Panc1 (cell line): ENCODE data around the gene HNRNPH2. TPM values are rescaled to one million over a fixed set of nuclear protein-coding genes. Genes with fewer than 3 reads are reported as not detected.

Source experiments
- ATAC-seq: fragments of 200-7000 bp; cut with Tn5 transposase; 2 replicates; pipeline ENCODE4 v1.9.1; 2020; ENCODE audit warnings: mild to moderate bottlenecking, moderate library complexity
- BruUV-seq: library from RNA; stranded (reverse); fragments of 400-500 nt; replicated peaks from 2 replicates; lab custom pipeline; 2021; lab: Mats Ljungman, UMichigan
- CTCF ChIA-PET: fragments of 300-600 bp; sonication (Branson Sonifier 250); formaldehyde crosslinking; loops from one replicate; lab custom pipeline; 2022; ENCODE audit warnings: antibody characterized with exemption; lab: Charles Lee
- POLR2A ChIA-PET: fragments of 300-600 bp; sonication (Branson Sonifier 250); formaldehyde crosslinking; loops from one replicate; lab custom pipeline; 2022; ENCODE audit warnings: antibody characterized with exemption; lab: Charles Lee
- DNase-seq: peaks from one replicate; pipeline ENCODE4 v3.0.0-alpha.2; 2010; ENCODE audit warnings: low read depth, low spot score
- H3K27ac ChIP-seq: 2 replicates; pipeline ENCODE4 v1.5.1; 2011; ENCODE audit warnings: mild to moderate bottlenecking, low read length, inconsistent platforms
- H3K27me3 ChIP-seq: fragments of 200-500 bp; sonication (Bioruptor generic); 2 replicates; pipeline ENCODE4 v1.6.0; 2014; ENCODE audit warnings: low read length, inconsistent platforms; ENCODE audit not compliant: control insufficient read depth, insufficient read depth
- H3K36me3 ChIP-seq: fragments of 200-500 bp; sonication (Bioruptor generic); 2 replicates; pipeline ENCODE4 v1.5.1; 2014; ENCODE audit warnings: inconsistent platforms, mild to moderate bottlenecking, low read length, moderate library complexity; ENCODE audit not compliant: control insufficient read depth, insufficient read depth
- H3K4me1 ChIP-seq: 2 replicates; pipeline ENCODE4 v1.5.1; 2011; ENCODE audit warnings: inconsistent platforms, mild to moderate bottlenecking, low read length, moderate library complexity; ENCODE audit not compliant: control insufficient read depth, insufficient read depth
- H3K4me3 ChIP-seq, 2 experiments: 2 replicates each; pipeline ENCODE4 v1.5.1; 2011 to 2012; ENCODE audit warnings: low read depth in 2 of 2, low read length in 2 of 2, mild to moderate bottlenecking in 2 of 2, inconsistent platforms in 1 of 2, moderate library complexity in 1 of 2
- H3K9me3 ChIP-seq: fragments of 200-500 bp; sonication (Bioruptor generic); 2 replicates; pipeline ENCODE4 v1.5.1; 2014; ENCODE audit warnings: low read depth, mild to moderate bottlenecking, inconsistent platforms, low read length, moderate library complexity; ENCODE audit not compliant: control insufficient read depth, insufficient read depth
- POLR2AphosphoS5 ChIP-seq: IDR thresholded peaks from 2 replicates; pipeline ENCODE4 v1.6.1; 2012; ENCODE audit warnings: mild to moderate bottlenecking, low read depth, low read length, moderate library complexity
- SIN3A ChIP-seq: IDR thresholded peaks from 2 replicates; pipeline ENCODE4 v1.6.1; 2012; ENCODE audit warnings: low read depth, mild to moderate bottlenecking, low read length, moderate library complexity, borderline replicate concordance; ENCODE audit not compliant: insufficient read depth
- TCF7L2 ChIP-seq: IDR thresholded peaks from 2 replicates; pipeline ENCODE4 v1.6.1; 2011; ENCODE audit warnings: mild to moderate bottlenecking, low read depth, low read length, inconsistent platforms
- in situ Hi-C: cut with HindIII; loops from 2 replicates; pipeline ENCODE4 v1.10.0; 2016; ENCODE audit warnings: low sequenced_read_pairs, low pct_unique_long_range_greater_than_20kb
- intact Hi-C: fragments of 100-400 bp; cut with micrococcal nuclease; formaldehyde crosslinking; loops from one replicate; pipeline ENCODE4 v1.10.0; 2022; ENCODE audit not compliant: unreplicated experiment
- total RNA-seq: library from RNA; stranded (reverse); gene quantifications from one replicate; pipeline ENCODE4 v1.2.1, GENCODE V29; 2021; ENCODE audit not compliant: unreplicated experiment
- TF ChIP-seq, protein P1 (sequence below): fragments of 450-650 bp; IDR thresholded peaks from 2 replicates; pipeline ENCODE4 v1.5.1; 2017; ENCODE audit warnings: mild to moderate bottlenecking
- TF ChIP-seq, protein P2 (sequence below), 2 experiments: IDR thresholded peaks; 2 replicates each; pipeline ENCODE4 v1.6.1; 2011 to 2012; ENCODE audit warnings: low read depth in 2 of 2, control low read depth in 1 of 2, low read length in 1 of 2, mild to moderate bottlenecking in 1 of 2, moderate library complexity in 1 of 2; ENCODE audit not compliant: insufficient read depth in 1 of 2

HNRNPH2 gene
- total RNA-seq, 1 experiment from 2014 or later = 91.5 TPM

DNA sequence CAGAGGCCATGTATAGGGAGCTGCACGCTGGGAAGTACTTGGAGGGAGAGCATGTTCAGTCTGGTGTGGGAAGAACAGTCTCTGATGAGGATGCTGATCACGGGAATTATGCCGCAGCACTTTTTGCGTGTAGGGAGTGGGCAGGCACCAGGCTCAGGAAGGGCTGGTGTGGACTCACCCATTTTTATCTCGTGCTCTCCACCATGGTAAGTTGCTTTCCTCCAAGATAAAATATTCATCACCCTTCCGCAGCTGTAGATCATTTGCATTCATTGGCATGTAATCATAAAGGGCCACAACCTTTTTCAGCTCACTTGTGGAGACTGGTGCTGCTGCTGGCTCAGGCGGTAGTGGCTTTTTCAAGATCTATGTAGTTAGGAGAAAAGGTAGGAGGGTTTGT is 47.6 kb upstream of the HNRNPH2 start:
- in situ Hi-C loops = no loop called here
- POLR2A ChIA-PET = no interaction called here

DNA sequence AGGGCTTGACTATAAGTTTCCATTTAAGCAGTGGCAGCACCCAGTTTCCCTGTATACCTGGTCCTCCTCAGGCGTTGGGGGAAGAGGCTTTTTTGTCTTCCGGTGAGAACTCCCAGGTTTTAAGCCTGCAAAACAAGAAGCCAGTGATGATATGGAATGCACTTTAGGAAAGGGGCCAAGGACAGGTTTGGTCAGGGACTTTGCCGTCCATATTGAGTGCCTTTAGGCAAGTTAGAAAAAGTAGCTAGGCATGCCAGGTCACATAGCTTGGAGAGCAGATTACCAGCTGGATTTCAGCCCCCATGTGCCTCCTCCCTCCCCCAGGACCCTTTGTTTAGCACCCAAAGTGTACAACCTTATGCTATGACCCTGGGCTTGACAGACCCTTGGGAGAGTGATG is 45.9 kb upstream of the HNRNPH2 start:
- no peaks in the 10 kb centered on the region for H3K4me1 ChIP-seq
- intact Hi-C loops = no loop called here
- H3K27me3 ChIP-seq = no peaks in the 10 kb centered on the region
- H3K36me3 ChIP-seq = no peaks in the 10 kb centered on the region
- DNase-seq = no peak
- CTCF ChIA-PET = interaction anchor here (1.6 kb wide), 1 partner anchor 28 kb away, joined by 5 read pairs; the partner anchor contains the start of gene RPL36A
- H3K4me3 ChIP-seq = no peak overlapping the region
- no TSS peak for BruUV-seq
- POLR2A ChIA-PET = no interaction called here
- no peaks in the 10 kb centered on the region for H3K9me3 ChIP-seq
- no peak overlapping the region for H3K27ac ChIP-seq
- no peak for ATAC-seq
- TF ChIP-seq, protein P1, sequence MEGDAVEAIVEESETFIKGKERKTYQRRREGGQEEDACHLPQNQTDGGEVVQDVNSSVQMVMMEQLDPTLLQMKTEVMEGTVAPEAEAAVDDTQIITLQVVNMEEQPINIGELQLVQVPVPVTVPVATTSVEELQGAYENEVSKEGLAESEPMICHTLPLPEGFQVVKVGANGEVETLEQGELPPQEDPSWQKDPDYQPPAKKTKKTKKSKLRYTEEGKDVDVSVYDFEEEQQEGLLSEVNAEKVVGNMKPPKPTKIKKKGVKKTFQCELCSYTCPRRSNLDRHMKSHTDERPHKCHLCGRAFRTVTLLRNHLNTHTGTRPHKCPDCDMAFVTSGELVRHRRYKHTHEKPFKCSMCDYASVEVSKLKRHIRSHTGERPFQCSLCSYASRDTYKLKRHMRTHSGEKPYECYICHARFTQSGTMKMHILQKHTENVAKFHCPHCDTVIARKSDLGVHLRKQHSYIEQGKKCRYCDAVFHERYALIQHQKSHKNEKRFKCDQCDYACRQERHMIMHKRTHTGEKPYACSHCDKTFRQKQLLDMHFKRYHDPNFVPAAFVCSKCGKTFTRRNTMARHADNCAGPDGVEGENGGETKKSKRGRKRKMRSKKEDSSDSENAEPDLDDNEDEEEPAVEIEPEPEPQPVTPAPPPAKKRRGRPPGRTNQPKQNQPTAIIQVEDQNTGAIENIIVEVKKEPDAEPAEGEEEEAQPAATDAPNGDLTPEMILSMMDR = no peak
- TF ChIP-seq POLR2AphosphoS5 = no peak
- in situ Hi-C loops = no loop called here

More for the DNA sequence above, 47.6 kb upstream of the HNRNPH2 start:
- H3K27ac ChIP-seq = no peak overlapping the region
- H3K27me3 ChIP-seq = no peaks in the 10 kb centered on the region
- H3K36me3 ChIP-seq = no peaks in the 10 kb centered on the region
- DNase-seq = no peak
- no TSS peak for BruUV-seq
- CTCF ChIA-PET = no interaction called here
- no peaks in the 10 kb centered on the region for H3K9me3 ChIP-seq
- intact Hi-C loops = no loop called here
- no peak overlapping the region for H3K4me3 ChIP-seq
- no peaks in the 10 kb centered on the region for H3K4me1 ChIP-seq
- no peak for ATAC-seq
- TF ChIP-seq, protein P1 = no peak
- TF ChIP-seq, protein P2, sequence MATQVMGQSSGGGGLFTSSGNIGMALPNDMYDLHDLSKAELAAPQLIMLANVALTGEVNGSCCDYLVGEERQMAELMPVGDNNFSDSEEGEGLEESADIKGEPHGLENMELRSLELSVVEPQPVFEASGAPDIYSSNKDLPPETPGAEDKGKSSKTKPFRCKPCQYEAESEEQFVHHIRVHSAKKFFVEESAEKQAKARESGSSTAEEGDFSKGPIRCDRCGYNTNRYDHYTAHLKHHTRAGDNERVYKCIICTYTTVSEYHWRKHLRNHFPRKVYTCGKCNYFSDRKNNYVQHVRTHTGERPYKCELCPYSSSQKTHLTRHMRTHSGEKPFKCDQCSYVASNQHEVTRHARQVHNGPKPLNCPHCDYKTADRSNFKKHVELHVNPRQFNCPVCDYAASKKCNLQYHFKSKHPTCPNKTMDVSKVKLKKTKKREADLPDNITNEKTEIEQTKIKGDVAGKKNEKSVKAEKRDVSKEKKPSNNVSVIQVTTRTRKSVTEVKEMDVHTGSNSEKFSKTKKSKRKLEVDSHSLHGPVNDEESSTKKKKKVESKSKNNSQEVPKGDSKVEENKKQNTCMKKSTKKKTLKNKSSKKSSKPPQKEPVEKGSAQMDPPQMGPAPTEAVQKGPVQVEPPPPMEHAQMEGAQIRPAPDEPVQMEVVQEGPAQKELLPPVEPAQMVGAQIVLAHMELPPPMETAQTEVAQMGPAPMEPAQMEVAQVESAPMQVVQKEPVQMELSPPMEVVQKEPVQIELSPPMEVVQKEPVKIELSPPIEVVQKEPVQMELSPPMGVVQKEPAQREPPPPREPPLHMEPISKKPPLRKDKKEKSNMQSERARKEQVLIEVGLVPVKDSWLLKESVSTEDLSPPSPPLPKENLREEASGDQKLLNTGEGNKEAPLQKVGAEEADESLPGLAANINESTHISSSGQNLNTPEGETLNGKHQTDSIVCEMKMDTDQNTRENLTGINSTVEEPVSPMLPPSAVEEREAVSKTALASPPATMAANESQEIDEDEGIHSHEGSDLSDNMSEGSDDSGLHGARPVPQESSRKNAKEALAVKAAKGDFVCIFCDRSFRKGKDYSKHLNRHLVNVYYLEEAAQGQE (IDR thresholded peaks at IDR 0.05; ENCODE audit: insufficient read depth in 1 of 2, low read depth in 2 of 2, low read length in 1 of 2) = no peak
- TF ChIP-seq TCF7L2 = no peak
- TF ChIP-seq SIN3A = no peak
- no peak for TF ChIP-seq POLR2AphosphoS5
